HepG2 (cell line): ENCODE measurements around the gene IGSF21. TPM values are rescaled to one million over a fixed set of nuclear protein-coding genes. Genes with fewer than 3 reads are reported as not detected.
"Not testable (repeated sequence)": the region's sequence is repeated elsewhere in the genome, so short reads cannot be mapped to it uniquely, and the experiment has no call there.

ENCODE experiments used
- ATAC-seq: fragments of 200-7000 bp; cut with Tn5 transposase; 3 replicates; pipeline ENCODE4 v1.9.1; 2020; ENCODE audit warnings: mild to moderate bottlenecking, moderate library complexity
- BruUV-seq: library from RNA; stranded (reverse); fragments of 400-500 nt; replicated peaks from 2 replicates; lab custom pipeline; 2021; lab: Mats Ljungman, UMichigan
- CTCF ChIA-PET: fragments of 300-600 bp; formaldehyde crosslinking; extraction: SDS; loops from one replicate; lab custom pipeline; 2021; ENCODE audit warnings: low total read pairs, inconsistent platforms, low intra/inter-chr PET ratio; lab: Yijun Ruan, JAX
- POLR2A ChIA-PET: fragments of 350-600 bp; sonication (Branson Sonifier 250); formaldehyde crosslinking; loops from one replicate; lab custom pipeline; 2020; ENCODE audit warnings: antibody characterized with exemption, inconsistent platforms; lab: Yijun Ruan, JAX
- DNase-seq: peaks from one replicate; pipeline ENCODE4 v3.0.0-alpha.2; 2015; ENCODE audit warnings: low spot score
- FAIRE-seq: peaks from 3 replicates; lab custom pipeline; 2011; peaks lifted over from hg19 to GRCh38; lab: Jason Lieb, UNC
- H2AFZ ChIP-seq: one replicate; pipeline ENCODE4 v1.6.1; 2011; ENCODE audit warnings: low read length, inconsistent platforms
- H3K27ac ChIP-seq: fragments of 300-600 bp; 3 replicates; pipeline ENCODE4 v1.8.0; 2011; ENCODE audit warnings: mixed run types, mild to moderate bottlenecking, mixed read lengths, low read length, inconsistent platforms; ENCODE audit not compliant: insufficient read depth; ENCODE audit errors: extremely low read length
- H3K27me3 ChIP-seq, 2 experiments: fragments of 200-600 bp in 1 of 2; 2 replicates in 1 of 2; 3 replicates in 1 of 2; pipeline versions ENCODE4 v1.6.0 to v1.8.0; 2011; ENCODE audit warnings: low read length in 2 of 2, mild to moderate bottlenecking in 2 of 2, moderate library complexity in 2 of 2, inconsistent platforms in 1 of 2; ENCODE audit not compliant: insufficient read depth in 2 of 2, control insufficient read depth in 1 of 2
- H3K36me3 ChIP-seq, 2 experiments: fragments of 200-600 bp in 1 of 2; replicated peaks in 1 of 2; 2 replicates in 1 of 2; 3 replicates in 1 of 2; pipeline versions ENCODE4 v1.5.1 to v1.8.0; 2011; ENCODE audit warnings: low read length in 2 of 2, inconsistent platforms in 1 of 2; ENCODE audit not compliant: insufficient read depth in 2 of 2, control insufficient read depth in 1 of 2
- H3K4me1 ChIP-seq: 2 replicates; pipeline ENCODE4 v1.5.1; 2012; ENCODE audit warnings: low read length, inconsistent platforms; ENCODE audit not compliant: insufficient read depth
- H3K4me2 ChIP-seq: 2 replicates; pipeline ENCODE4 v1.6.0; 2011; ENCODE audit warnings: low read depth, low read length, inconsistent platforms
- H3K4me3 ChIP-seq, 3 experiments: fragments of 200-600 bp in 1 of 3; sonication (generic), shearing (Covaris generic) in 1 of 3; replicated peaks in 1 of 3; 2 replicates each; pipeline ENCODE4 v1.5.1; 2011 to 2016; ENCODE audit warnings: low read length in 3 of 3, inconsistent platforms in 2 of 3, low read depth in 2 of 3, mild to moderate bottlenecking in 2 of 3, control low read depth in 1 of 3, mixed read lengths in 1 of 3; ENCODE audit not compliant: insufficient read depth in 1 of 3
- H3K79me2 ChIP-seq: one replicate; pipeline ENCODE4 v1.6.1; 2011; ENCODE audit warnings: low read length, inconsistent platforms; ENCODE audit not compliant: insufficient read depth
- H3K9ac ChIP-seq: 2 replicates; pipeline ENCODE4 v1.6.0; 2011; ENCODE audit warnings: mild to moderate bottlenecking, low read depth, low read length, inconsistent platforms; ENCODE audit not compliant: insufficient read depth
- H3K9me3 ChIP-seq: 2 replicates; pipeline ENCODE4 v1.5.1; 2012; ENCODE audit warnings: mild to moderate bottlenecking, low read length
- H4K20me1 ChIP-seq: 2 replicates; pipeline ENCODE4 v1.6.0; 2011; ENCODE audit warnings: inconsistent platforms, mild to moderate bottlenecking, low read length, moderate library complexity; ENCODE audit not compliant: insufficient read depth
- FLYWCH1 ChIP-seq: sonication (generic); formaldehyde crosslinking; IDR thresholded peaks from 2 replicates; pipeline ENCODE4 v1.8.1; 2023; ENCODE audit warnings: mild to moderate bottlenecking, missing genetic modification reagents
- HNRNPUL1 ChIP-seq: fragments of 200-400 bp; formaldehyde crosslinking; IDR thresholded peaks from 2 replicates; pipeline ENCODE4 v1.6.1; 2017; ENCODE audit warnings: low read depth, mild to moderate bottlenecking, low read length, moderate library complexity
- PCBP1 ChIP-seq: fragments of 200-400 bp; formaldehyde crosslinking; IDR thresholded peaks from 2 replicates; pipeline ENCODE4 v1.6.1; 2017; ENCODE audit warnings: mild to moderate bottlenecking, low read depth, low read length, borderline replicate concordance
- RNF219 ChIP-seq: sonication (generic); formaldehyde crosslinking; IDR thresholded peaks from 2 replicates; pipeline ENCODE4 v1.5.0; 2020; ENCODE audit warnings: mild to moderate bottlenecking, missing genetic modification reagents
- SNAPC4 ChIP-seq: sonication (generic); formaldehyde crosslinking; IDR thresholded peaks from 2 replicates; pipeline ENCODE4 v1.4.0; 2020; ENCODE audit warnings: mild to moderate bottlenecking, missing genetic modification reagents
- ZFP62 ChIP-seq: sonication (generic); formaldehyde crosslinking; IDR thresholded peaks from 2 replicates; pipeline ENCODE4 v1.4.0; 2020; ENCODE audit warnings: missing genetic modification reagents
- ZNF337 ChIP-seq: sonication (generic); formaldehyde crosslinking; IDR thresholded peaks from 2 replicates; pipeline ENCODE4 v1.5.1; 2020; ENCODE audit warnings: missing genetic modification reagents, low read depth, mild to moderate bottlenecking, borderline replicate concordance
- ZNF546 ChIP-seq: sonication (generic); formaldehyde crosslinking; conservative IDR thresholded peaks from 2 replicates; pipeline ENCODE4 v1.8.1; 2023; ENCODE audit warnings: mild to moderate bottlenecking, missing genetic modification reagents
- WGBS: methylation state at CpG from one replicate; pipeline ENCODE4 v1.1.6; 2017; ENCODE audit warnings: low lambda C conversion rate; 5-methylcytosine and 5-hydroxymethylcytosine counted together
- in situ Hi-C: cut with HindIII; loops from 2 replicates; pipeline ENCODE4 v1.10.0; 2017; ENCODE audit warnings: low pct_unique_long_range_greater_than_20kb; ENCODE audit not compliant: extremely low pct_ligation_motif_present
- intact Hi-C: fragments of 100-400 bp; cut with micrococcal nuclease; formaldehyde crosslinking; loops from one replicate; pipeline ENCODE4 v1.10.0; 2022; ENCODE audit not compliant: unreplicated experiment
- polyA plus RNA-seq, 8 experiments: library from polyadenylated mRNA; depleted of rRNA in 3 of 8; stranded (reverse) in 7 of 8; unstranded in 1 of 8; fragments of >200 nt; fragmentation: Illumina TruSeq in 4 of 8; extraction: Trizol in 4 of 8; gene quantifications; 2 replicates each; pipeline versions ENCODE4 v1.2.1 to v1.2.3, GENCODE V29; 2011 to 2016; ENCODE audit warnings: low read depth in 4 of 8, missing spikeins in 1 of 8, mixed read lengths in 1 of 8; ENCODE audit not compliant: insufficient read depth in 1 of 8
- total RNA-seq, 5 experiments: library from RNA; depleted of rRNA; stranded (reverse); fragments of >200 nt; fragmentation: Illumina TruSeq; extraction: Trizol; gene quantifications; 2 replicates each; pipeline ENCODE4 v1.2.3, GENCODE V29; 2016; ENCODE audit warnings: low read depth in 1 of 5

Gene IGSF21
- total and polyA plus RNA-seq, 2 of the 13 experiments (the other 11 are each of a cell fraction or from before 2014, with no cell fraction given), result not detected

GRCh38 chr1:18414872-18415447 is 307.4 kb downstream of the IGSF21 start (continued):
- no peak for TF ChIP-seq SNAPC4 (CRISPR knock-in tag)

GRCh38 chr1:18415448-18416027 is 307.9 kb downstream of the IGSF21 start:
- intact Hi-C loops (no loop called here), in situ Hi-C loops (no loop called here)
- Histone ChIP-seq H3K9ac (no peak overlapping the region), H3K36me3 (no peaks in the 10 kb centered on the region), H3K4me2 (no peak overlapping the region), H4K20me1 (no peaks in the 10 kb centered on the region), H3K79me2 (no peaks in the 10 kb centered on the region), H3K4me1 (no peaks in the 10 kb centered on the region), H3K9me3 (peaks cover 11% of the 10 kb centered on the region; the same call in 1 of the 2 replicates), H2AFZ (no peak overlapping the region), H3K4me3 (no peak overlapping the region), H3K27me3 (no peaks in the 10 kb centered on the region; a peak in 1 of 5 replicates), H3K27ac (no peak overlapping the region)
- 0% methylated on average over 2 of the region's 2 CpGs for WGBS
- CTCF ChIA-PET, result no interaction called here
- DNase-seq (no peak), FAIRE-seq (no peak), ATAC-seq (no peak)
- no peak for TF ChIP-seq RNF219 (CRISPR knock-in tag)
- TF ChIP-seq HNRNPUL1, result no peak
- no peak for TF ChIP-seq PCBP1
- no peak for TF ChIP-seq ZFP62 (CRISPR knock-in tag)
- TF ChIP-seq ZNF337 (CRISPR knock-in tag), result no peak
- TF ChIP-seq FLYWCH1 (CRISPR knock-in tag), result no peak
- TF ChIP-seq ZNF546 (CRISPR knock-in tag), result no peak
- BruUV-seq, result no TSS peak
- POLR2A ChIA-PET, result no interaction called here

GRCh38 chr1:18416126-18416525 is 308.5 kb downstream of the IGSF21 start:
- intact Hi-C loops, ATAC-seq, in situ Hi-C loops, H3K4me3 ChIP-seq, H3K4me2 ChIP-seq, H3K36me3 ChIP-seq, H4K20me1 ChIP-seq, H3K9ac ChIP-seq, H3K27me3 ChIP-seq, DNase-seq, H3K79me2 ChIP-seq, H3K27ac ChIP-seq, FAIRE-seq, BruUV-seq, POLR2A ChIA-PET, H2AFZ ChIP-seq, H3K4me1 ChIP-seq, CTCF ChIA-PET: not testable (repeated sequence)
- peaks cover 11% of the 10 kb centered on the region; the same call in 1 of the 2 replicates for H3K9me3 ChIP-seq
- under 1% methylated on average over 5 of the region's 5 CpGs for WGBS
